Mucosa of descending colon (tissue), 3 donors: Measurements from ENCODE around the gene CCDC60. TPM values are rescaled to one million over a fixed set of nuclear protein-coding genes. Genes with fewer than 3 reads are reported as not detected.
A peak's percentile ranks its signal among the peaks of the same experiment; 100 is the strongest.

Experiments used
- ATAC-seq: fragments of 200-7000 bp; cut with Tn5 transposase; one replicate; pipeline ENCODE4 v1.9.1; 2020; ENCODE audit warnings: mild to moderate bottlenecking, moderate library complexity
- DNase-seq, 3 donors: peaks; one replicate each; pipeline ENCODE4 v3.0.0-alpha.2; 2020
- H3K36me3 ChIP-seq: fragments of 200-600 bp; one replicate; pipeline ENCODE4 v1.8.0; 2021; ENCODE audit warnings: low read depth, mild to moderate bottlenecking
- H3K4me1 ChIP-seq: fragments of 200-600 bp; one replicate; pipeline ENCODE4 v1.8.0; 2021; ENCODE audit warnings: low read depth, mild to moderate bottlenecking
- H3K4me3 ChIP-seq: fragments of 200-600 bp; one replicate; pipeline ENCODE4 v1.8.0; 2021; ENCODE audit warnings: mild to moderate bottlenecking
- H3K9me3 ChIP-seq: fragments of 200-600 bp; one replicate; pipeline ENCODE4 v1.8.0; 2021; ENCODE audit warnings: mild to moderate bottlenecking
- intact Hi-C, 2 donors: fragments of 100-400 bp; cut with DNase I in 1 of 2; cut with micrococcal nuclease in 1 of 2; formaldehyde crosslinking; loops; one replicate each; pipeline versions ENCODE4 v1.11.0 to v1.11.1; 2022; cut with DNase I, micrococcal nuclease
- total RNA-seq, 3 donors: library from RNA; stranded (reverse); fragmentation: NEBNext Ultra II Directional in 2 of 3; extraction: Animal tissue kit (Norgen Biotek cat#: 25700) in 2 of 3; gene quantifications; one replicate each; pipeline versions ENCODE4 v1.2.1 to v1.2.4, GENCODE V29; 2021 to 2023
- TF ChIP-seq, protein P1 (sequence below): fragments of 200-600 bp; IDR thresholded peaks from one replicate; pipeline ENCODE4 v1.8.0; 2022; ENCODE audit warnings: antibody characterized with exemption, mild to moderate bottlenecking
- donor health status: DM: no; HTN: no; CAD: no; lungs with moderate emphysema.
- donor health status: DM: no; HTN: no; CAD: no.
- donor health status: DM: no; HTN: yes; CAD: no.

Gene CCDC60
- total RNA-seq, 3 donors from 2014 or later: 2.2 to 3.5 (median 2.9) TPM

DNA sequence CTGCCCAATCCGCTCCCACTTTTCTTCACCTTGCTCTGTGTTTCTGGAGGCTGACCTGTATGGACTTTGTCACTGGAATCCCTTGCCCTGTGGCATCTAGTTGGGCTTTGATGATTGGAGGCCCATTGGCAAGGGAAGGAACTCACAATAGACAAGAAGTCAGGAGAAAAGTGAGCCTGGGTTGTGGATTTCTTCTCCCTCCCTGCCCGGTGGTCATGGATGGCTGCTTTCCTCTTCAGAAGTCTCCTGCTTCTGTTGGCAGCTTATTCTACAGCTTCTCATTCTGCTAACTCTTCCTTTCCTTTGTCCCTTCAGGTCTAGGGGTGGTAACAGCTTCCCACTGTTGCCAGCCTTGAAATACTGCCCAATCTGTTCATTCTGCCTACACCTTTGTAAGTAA is 13.9 kb upstream of the CCDC60 start:
- no peak for DNase-seq
- Histone ChIP-seq H3K9me3 (no peaks in the 10 kb centered on the region), H3K4me1 (no peaks in the 10 kb centered on the region), H3K36me3 (no peaks in the 10 kb centered on the region), H3K4me3 (no peak overlapping the region)
- TF ChIP-seq, protein P1, sequence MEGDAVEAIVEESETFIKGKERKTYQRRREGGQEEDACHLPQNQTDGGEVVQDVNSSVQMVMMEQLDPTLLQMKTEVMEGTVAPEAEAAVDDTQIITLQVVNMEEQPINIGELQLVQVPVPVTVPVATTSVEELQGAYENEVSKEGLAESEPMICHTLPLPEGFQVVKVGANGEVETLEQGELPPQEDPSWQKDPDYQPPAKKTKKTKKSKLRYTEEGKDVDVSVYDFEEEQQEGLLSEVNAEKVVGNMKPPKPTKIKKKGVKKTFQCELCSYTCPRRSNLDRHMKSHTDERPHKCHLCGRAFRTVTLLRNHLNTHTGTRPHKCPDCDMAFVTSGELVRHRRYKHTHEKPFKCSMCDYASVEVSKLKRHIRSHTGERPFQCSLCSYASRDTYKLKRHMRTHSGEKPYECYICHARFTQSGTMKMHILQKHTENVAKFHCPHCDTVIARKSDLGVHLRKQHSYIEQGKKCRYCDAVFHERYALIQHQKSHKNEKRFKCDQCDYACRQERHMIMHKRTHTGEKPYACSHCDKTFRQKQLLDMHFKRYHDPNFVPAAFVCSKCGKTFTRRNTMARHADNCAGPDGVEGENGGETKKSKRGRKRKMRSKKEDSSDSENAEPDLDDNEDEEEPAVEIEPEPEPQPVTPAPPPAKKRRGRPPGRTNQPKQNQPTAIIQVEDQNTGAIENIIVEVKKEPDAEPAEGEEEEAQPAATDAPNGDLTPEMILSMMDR: no peak
- no peak for ATAC-seq
- intact Hi-C loops: no loop called here

- Histone ChIP-seq H3K9me3 (no peaks in the 10 kb centered on the region), H3K4me1 (no peaks in the 10 kb centered on the region), H3K4me3 (no peak overlapping the region), H3K36me3 (no peaks in the 10 kb centered on the region)
- no peak for ATAC-seq
- intact Hi-C loops: no loop called here
- TF ChIP-seq, protein P1: no peak
- DNase-seq: no peak
Measured at GRCh38 chr12:119322301-119322723, 12.2 kb upstream of the CCDC60 start.

DNA sequence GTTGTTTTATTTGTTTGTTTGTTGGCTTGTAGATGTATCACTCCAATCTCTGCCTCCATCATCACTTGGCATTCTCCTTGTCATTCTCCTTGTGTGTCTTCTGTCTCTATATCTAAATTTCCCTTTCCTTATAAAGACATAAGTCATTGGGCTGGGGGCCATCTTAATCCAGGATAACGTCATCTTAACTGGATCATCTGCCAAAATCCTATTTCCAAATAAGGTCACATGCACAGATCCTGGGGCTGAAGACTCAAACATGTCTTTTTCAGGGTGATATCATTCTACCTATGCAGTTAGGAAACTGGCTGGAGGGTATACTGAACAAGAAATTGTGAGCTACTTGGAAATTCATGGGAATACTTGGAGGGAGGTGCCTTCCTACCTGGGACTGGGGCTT is 8.7 kb upstream of the CCDC60 start:
- TF ChIP-seq, protein P1: no peak
- H3K4me3 ChIP-seq: no peak overlapping the region
- no peaks in the 10 kb centered on the region for H3K4me1 ChIP-seq
- DNase-seq: no peak
- no peak for ATAC-seq
- H3K36me3 ChIP-seq: no peaks in the 10 kb centered on the region
- intact Hi-C loops: no loop called here
- H3K9me3 ChIP-seq: no peaks in the 10 kb centered on the region

- no peak for DNase-seq
- TF ChIP-seq, protein P1: no peak
- H3K36me3 ChIP-seq: no peaks in the 10 kb centered on the region
- no peaks in the 10 kb centered on the region for H3K4me1 ChIP-seq
- intact Hi-C loops: no loop called here
- no peak for ATAC-seq
- H3K9me3 ChIP-seq: no peaks in the 10 kb centered on the region
- H3K4me3 ChIP-seq: no peak overlapping the region
Measured at GRCh38 chr12:119326341-119326740, 8.2 kb upstream of the CCDC60 start.

- Histone ChIP-seq H3K4me1 (no peaks in the 10 kb centered on the region), H3K9me3 (no peaks in the 10 kb centered on the region), H3K4me3 (no peak overlapping the region), H3K36me3 (no peaks in the 10 kb centered on the region)
- TF ChIP-seq, protein P1: no peak
- ATAC-seq (no peak), DNase-seq (no peak)
- intact Hi-C loops: no loop called here
Measured at GRCh38 chr12:119327471-119327870, 7.1 kb upstream of the CCDC60 start.

- no peaks in the 10 kb centered on the region for H3K9me3 ChIP-seq
- ATAC-seq: peak; percentile 72
- no peaks in the 10 kb centered on the region for H3K4me1 ChIP-seq
- DNase-seq: peak in 1 of 3 donors; percentile 33
- no peak overlapping the region for H3K4me3 ChIP-seq
- intact Hi-C loops: no loop called here
- TF ChIP-seq, protein P1: no peak
- no peaks in the 10 kb centered on the region for H3K36me3 ChIP-seq
Measured at GRCh38 chr12:119328111-119328510, 6.4 kb upstream of the CCDC60 start.
